C4-2B (cell line): ENCODE data around the gene TIMM44.

Experiments
- ZFX ChIP-seq: fragments of 450-650 bp; IDR thresholded peaks from 2 replicates; pipeline ENCODE4 v1.6.1; 2017
- TF ChIP-seq, protein P1 (sequence below): fragments of 450-650 bp; conservative IDR thresholded peaks from 2 replicates; pipeline ENCODE4 v1.5.1; 2017; ENCODE audit warnings: mild to moderate bottlenecking

DNA sequence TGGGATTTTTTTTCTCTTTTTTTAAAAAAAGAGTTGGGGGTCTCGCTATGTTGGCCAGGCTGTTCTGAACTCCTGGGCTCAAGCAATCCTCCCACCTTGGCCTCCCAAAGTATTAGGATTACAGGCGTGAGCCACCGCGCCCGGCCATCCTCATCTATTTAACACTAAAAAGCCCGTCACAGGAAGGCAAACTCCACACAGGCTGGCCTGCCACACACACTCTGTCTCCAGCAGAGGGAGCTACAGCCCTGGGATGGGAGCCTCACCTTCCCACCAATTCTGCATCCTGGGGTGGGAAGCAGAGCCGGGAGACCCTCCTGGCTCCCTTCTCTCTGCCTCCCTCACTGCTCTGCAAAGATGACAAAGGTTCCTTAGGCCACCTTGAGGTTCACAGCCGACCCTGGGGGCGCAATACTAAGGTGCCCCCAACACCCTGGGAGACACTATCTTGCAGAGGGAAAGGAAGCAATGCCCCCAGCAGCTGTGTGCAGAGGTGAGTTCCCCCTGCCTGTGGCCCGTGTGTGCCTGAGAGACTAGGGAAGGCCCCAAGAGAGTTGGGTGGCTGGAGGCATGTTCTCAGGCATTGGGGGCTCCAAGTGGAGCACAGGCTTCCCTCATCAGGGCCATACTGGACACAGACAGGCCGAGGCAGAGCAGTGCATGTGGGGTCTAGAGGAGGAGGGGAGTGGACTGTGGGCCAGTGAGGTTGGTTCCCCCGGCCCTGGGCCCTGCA, 27.4 kb upstream of the TIMM44 start:
- TF ChIP-seq, protein P1, sequence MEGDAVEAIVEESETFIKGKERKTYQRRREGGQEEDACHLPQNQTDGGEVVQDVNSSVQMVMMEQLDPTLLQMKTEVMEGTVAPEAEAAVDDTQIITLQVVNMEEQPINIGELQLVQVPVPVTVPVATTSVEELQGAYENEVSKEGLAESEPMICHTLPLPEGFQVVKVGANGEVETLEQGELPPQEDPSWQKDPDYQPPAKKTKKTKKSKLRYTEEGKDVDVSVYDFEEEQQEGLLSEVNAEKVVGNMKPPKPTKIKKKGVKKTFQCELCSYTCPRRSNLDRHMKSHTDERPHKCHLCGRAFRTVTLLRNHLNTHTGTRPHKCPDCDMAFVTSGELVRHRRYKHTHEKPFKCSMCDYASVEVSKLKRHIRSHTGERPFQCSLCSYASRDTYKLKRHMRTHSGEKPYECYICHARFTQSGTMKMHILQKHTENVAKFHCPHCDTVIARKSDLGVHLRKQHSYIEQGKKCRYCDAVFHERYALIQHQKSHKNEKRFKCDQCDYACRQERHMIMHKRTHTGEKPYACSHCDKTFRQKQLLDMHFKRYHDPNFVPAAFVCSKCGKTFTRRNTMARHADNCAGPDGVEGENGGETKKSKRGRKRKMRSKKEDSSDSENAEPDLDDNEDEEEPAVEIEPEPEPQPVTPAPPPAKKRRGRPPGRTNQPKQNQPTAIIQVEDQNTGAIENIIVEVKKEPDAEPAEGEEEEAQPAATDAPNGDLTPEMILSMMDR, result peak; percentile 90
- no peak for TF ChIP-seq ZFX
